Large intestine (tissue), 3 donors: ENCODE data around the gene GPALPP1. TPM values are rescaled to one million over a fixed set of nuclear protein-coding genes. Genes with fewer than 3 reads are reported as not detected.
"Not testable (repeated sequence)": the region's sequence is repeated elsewhere in the genome, so short reads cannot be mapped to it uniquely, and the experiment has no call there.

Experiments
- DNase-seq, 2 donors: peaks; one replicate each; pipeline versions ENCODE4 v3.0.0 to v3.0.0-alpha.2; 2013
- H3K27ac ChIP-seq: one replicate; pipeline ENCODE4 v1.5.1; 2013; ENCODE audit warnings: low read length
- H3K27me3 ChIP-seq: 2 replicates; pipeline ENCODE4 v1.6.1; 2013; ENCODE audit warnings: low read length; ENCODE audit not compliant: control insufficient read depth, insufficient read depth
- H3K36me3 ChIP-seq: 2 replicates; pipeline ENCODE4 v1.6.1; 2013; ENCODE audit warnings: low read length; ENCODE audit not compliant: control insufficient read depth, insufficient read depth
- H3K4me1 ChIP-seq: one replicate; pipeline ENCODE4 v1.6.1; 2013; ENCODE audit warnings: low read length; ENCODE audit not compliant: control insufficient read depth, insufficient read depth
- H3K4me3 ChIP-seq: one replicate; pipeline ENCODE4 v1.5.1; 2013; ENCODE audit warnings: low read length
- H3K9me3 ChIP-seq: one replicate; pipeline ENCODE4 v1.6.1; 2013; ENCODE audit warnings: mild to moderate bottlenecking, low read depth, low read length, moderate library complexity; ENCODE audit not compliant: control insufficient read depth
- WGBS: methylation state at CpG from one replicate; pipeline ENCODE4 v1.1.5; 2013; ENCODE audit warnings: low lambda C conversion rate; ENCODE audit not compliant: insufficient coverage; 5-methylcytosine and 5-hydroxymethylcytosine counted together
- polyA plus RNA-seq: library from polyadenylated mRNA; unstranded; fragments of 120-200 nt; gene quantifications from one replicate; pipeline ENCODE4 v1.2.1, GENCODE V29; 2013

GPALPP1 gene
- polyA plus RNA-seq, 1 donor: 32.8 TPM

- no peaks in the 10 kb centered on the region for H3K4me1 ChIP-seq
- H3K27me3 ChIP-seq: no peaks in the 10 kb centered on the region
- DNase-seq: no peak
- 100% methylated on average over 1 of the region's 3 CpGs for WGBS
- no peaks in the 10 kb centered on the region for H3K36me3 ChIP-seq
- no peak overlapping the region for H3K27ac ChIP-seq
- no peak overlapping the region for H3K4me3 ChIP-seq
- H3K9me3 ChIP-seq: no peaks in the 10 kb centered on the region
Measured at GRCh38 chr13:45060062-45060461, 70.7 kb downstream of the GPALPP1 start.

GRCh38 chr13:45063261-45063860 lies 74.0 kb downstream of the GPALPP1 start:
- H3K27ac ChIP-seq: no peak overlapping the region
- no peaks in the 10 kb centered on the region for H3K9me3 ChIP-seq
- no peak overlapping the region for H3K4me3 ChIP-seq
- H3K27me3 ChIP-seq: no peaks in the 10 kb centered on the region
- no peaks in the 10 kb centered on the region for H3K4me1 ChIP-seq
- DNase-seq: no peak
- no peaks in the 10 kb centered on the region for H3K36me3 ChIP-seq
- WGBS: 80% methylated on average over 1 of the region's 7 CpGs

GRCh38 chr13:45063889-45064288 lies 74.6 kb downstream of the GPALPP1 start:
- not testable (repeated sequence) for H3K9me3 ChIP-seq, H3K4me1 ChIP-seq, H3K27ac ChIP-seq, H3K4me3 ChIP-seq, H3K27me3 ChIP-seq, DNase-seq, H3K36me3 ChIP-seq
- no CpG with 5 or more reads among the region's 3 CpGs for WGBS

- WGBS: 97% methylated on average over 5 of the region's 6 CpGs
- Histone ChIP-seq H3K27me3 (no peaks in the 10 kb centered on the region), H3K4me3 (no peak overlapping the region), H3K9me3 (no peaks in the 10 kb centered on the region), H3K4me1 (no peaks in the 10 kb centered on the region), H3K27ac (no peak overlapping the region), H3K36me3 (no peaks in the 10 kb centered on the region)
- DNase-seq: no peak
Measured at GRCh38 chr13:45064889-45065288, 75.6 kb downstream of the GPALPP1 start.

- no peak overlapping the region for H3K27ac ChIP-seq
- H3K36me3 ChIP-seq: no peaks in the 10 kb centered on the region
- no peaks in the 10 kb centered on the region for H3K4me1 ChIP-seq
- H3K27me3 ChIP-seq: no peaks in the 10 kb centered on the region
- H3K9me3 ChIP-seq: no peaks in the 10 kb centered on the region
- WGBS: no CpG with 5 or more reads among the region's 5 CpGs
- H3K4me3 ChIP-seq: no peak overlapping the region
- no peak for DNase-seq
Measured at GRCh38 chr13:45068036-45069001, 79.0 kb downstream of the GPALPP1 start.

- H3K36me3 ChIP-seq: no peaks in the 10 kb centered on the region
- no peak overlapping the region for H3K4me3 ChIP-seq
- no peaks in the 10 kb centered on the region for H3K27me3 ChIP-seq
- WGBS: no CpG with 5 or more reads among the region's 4 CpGs
- H3K4me1 ChIP-seq: no peaks in the 10 kb centered on the region
- no peaks in the 10 kb centered on the region for H3K9me3 ChIP-seq
- no peak for DNase-seq
- no peak overlapping the region for H3K27ac ChIP-seq
Measured at GRCh38 chr13:45073809-45074208, 84.5 kb downstream of the GPALPP1 start.

GRCh38 chr13:45074721-45075120 lies 85.4 kb downstream of the GPALPP1 start:
- no peaks in the 10 kb centered on the region for H3K36me3 ChIP-seq
- no peaks in the 10 kb centered on the region for H3K9me3 ChIP-seq
- 71% methylated on average over 2 of the region's 6 CpGs for WGBS
- H3K4me3 ChIP-seq: no peak overlapping the region
- H3K27me3 ChIP-seq: no peaks in the 10 kb centered on the region
- no peak for DNase-seq
- H3K4me1 ChIP-seq: no peaks in the 10 kb centered on the region
- no peak overlapping the region for H3K27ac ChIP-seq

- H3K27ac ChIP-seq: no peak overlapping the region
- H3K27me3 ChIP-seq: no peaks in the 10 kb centered on the region
- DNase-seq: no peak
- no peaks in the 10 kb centered on the region for H3K9me3 ChIP-seq
- no peak overlapping the region for H3K4me3 ChIP-seq
- no peaks in the 10 kb centered on the region for H3K4me1 ChIP-seq
- 80% methylated on average over 1 of the region's 1 CpG for WGBS
- no peaks in the 10 kb centered on the region for H3K36me3 ChIP-seq
Measured at GRCh38 chr13:45078003-45078402, 88.7 kb downstream of the GPALPP1 start.

Other genes starting within 250 kb of the GPALPP1 start
- 8.7 TPM for gene NUFIP1, start 67 bp upstream of the GPALPP1 start, polyA plus RNA-seq
- gene GTF2F2, start 131.0 kb downstream of the GPALPP1 start, polyA plus RNA-seq: 19.3 TPM
- 0.10 TPM for gene KCTD4, start 211.5 kb downstream of the GPALPP1 start, polyA plus RNA-seq